WTC11 (cell line): Measurements from ENCODE around the gene GFOD1. TPM values are rescaled to one million over a fixed set of nuclear protein-coding genes. Genes with fewer than 3 reads are reported as not detected.
A peak's percentile ranks its signal among the peaks of the same experiment; 100 is the strongest.

Experiments
- ATF1 ChIP-seq: sonication (generic); formaldehyde crosslinking; IDR thresholded peaks from 2 replicates; pipeline ENCODE4 v1.8.1; 2023; ENCODE audit warnings: mild to moderate bottlenecking, moderate library complexity, missing genetic modification reagents
- EMX1 ChIP-seq: fragments of 250-450 bp; sonication (Bioruptor Pico); IDR thresholded peaks from 2 replicates; pipeline ENCODE4 v1.8.0; 2021; ENCODE audit warnings: mild to moderate bottlenecking
- ESRRA ChIP-seq: sonication (generic); formaldehyde crosslinking; IDR thresholded peaks from 2 replicates; pipeline ENCODE4 v1.8.1; 2022; ENCODE audit warnings: mild to moderate bottlenecking, missing genetic modification reagents, borderline replicate concordance
- GABPB1 ChIP-seq: sonication (generic); formaldehyde crosslinking; IDR thresholded peaks from 2 replicates; pipeline ENCODE4 v1.8.1; 2023; ENCODE audit warnings: mild to moderate bottlenecking, missing genetic modification reagents
- MYBL2 ChIP-seq: sonication (generic); formaldehyde crosslinking; IDR thresholded peaks from 2 replicates; pipeline ENCODE4 v1.8.1; 2023; ENCODE audit warnings: mild to moderate bottlenecking, moderate library complexity, missing genetic modification reagents
- NFATC4 ChIP-seq: fragments of 250-450 bp; sonication (Bioruptor Pico); IDR thresholded peaks from 2 replicates; pipeline ENCODE4 v1.9.0; 2021; ENCODE audit warnings: mild to moderate bottlenecking
- OVOL2 ChIP-seq: fragments of 250-450 bp; sonication (Bioruptor Pico); IDR thresholded peaks from 2 replicates; pipeline ENCODE4 v1.9.0; 2021; ENCODE audit warnings: mild to moderate bottlenecking, borderline replicate concordance
- SOX15 ChIP-seq: fragments of 250-450 bp; sonication (Bioruptor Pico); IDR thresholded peaks from 2 replicates; pipeline ENCODE4 v1.9.0; 2021; ENCODE audit warnings: mild to moderate bottlenecking
- TCF7 ChIP-seq: sonication (generic); formaldehyde crosslinking; IDR thresholded peaks from 2 replicates; pipeline ENCODE4 v1.8.0; 2022; ENCODE audit warnings: mild to moderate bottlenecking, low read depth, missing genetic modification reagents, moderate library complexity
- TEAD4 ChIP-seq: sonication (generic); formaldehyde crosslinking; IDR thresholded peaks from 2 replicates; pipeline ENCODE4 v1.8.0; 2022; ENCODE audit warnings: mild to moderate bottlenecking, missing genetic modification reagents
- TP53 ChIP-seq: sonication (generic); formaldehyde crosslinking; IDR thresholded peaks from 2 replicates; pipeline ENCODE4 v1.8.1; 2023; ENCODE audit warnings: mild to moderate bottlenecking, missing genetic modification reagents
- ZNF138 ChIP-seq: sonication (generic); formaldehyde crosslinking; conservative IDR thresholded peaks from 2 replicates; pipeline ENCODE4 v1.8.1; 2022; ENCODE audit warnings: mild to moderate bottlenecking, moderate library complexity, missing genetic modification reagents
- ZNF219 ChIP-seq: sonication (generic); formaldehyde crosslinking; IDR thresholded peaks from 2 replicates; pipeline ENCODE4 v1.8.0; 2023; ENCODE audit warnings: missing genetic modification reagents, mild to moderate bottlenecking, borderline replicate concordance
- ZNF416 ChIP-seq: fragments of 250-450 bp; sonication (Bioruptor Pico); IDR thresholded peaks from 2 replicates; pipeline ENCODE4 v1.9.0; 2021; ENCODE audit warnings: mild to moderate bottlenecking, inconsistent platforms
- ZNF423 ChIP-seq: fragments of 250-450 bp; sonication (Bioruptor Pico); IDR thresholded peaks from 2 replicates; pipeline ENCODE4 v2.1.2; 2022; ENCODE audit warnings: mild to moderate bottlenecking, moderate library complexity
- ZNF671 ChIP-seq: fragments of 250-450 bp; sonication (Bioruptor Pico); IDR thresholded peaks from 2 replicates; pipeline ENCODE4 v1.8.0; 2021; ENCODE audit warnings: mild to moderate bottlenecking
- total RNA-seq: library from RNA; stranded (reverse); gene quantifications from 3 replicates; pipeline ENCODE4 v1.2.3, GENCODE V29; 2021
- TF ChIP-seq, protein P1 (sequence below): sonication (generic); formaldehyde crosslinking; IDR thresholded peaks from 2 replicates; pipeline ENCODE4 v1.8.1; 2023; ENCODE audit warnings: mild to moderate bottlenecking, missing genetic modification reagents, borderline replicate concordance
- TF ChIP-seq, protein P2 (sequence below): fragments of 200-600 bp; IDR thresholded peaks from 2 replicates; pipeline ENCODE4 v1.8.0; 2022; ENCODE audit warnings: antibody characterized with exemption
- TF ChIP-seq, protein P3 (sequence below): fragments of 250-450 bp; sonication (Bioruptor Pico); conservative IDR thresholded peaks from 2 replicates; pipeline ENCODE4 v1.9.0; 2021; ENCODE audit warnings: mild to moderate bottlenecking
- TF ChIP-seq, protein P4 (sequence below): sonication (generic); formaldehyde crosslinking; IDR thresholded peaks from 2 replicates; pipeline ENCODE4 v1.8.1; 2023; ENCODE audit warnings: mild to moderate bottlenecking, missing genetic modification reagents
- TF ChIP-seq, protein P5 (sequence below): sonication (generic); formaldehyde crosslinking; conservative IDR thresholded peaks from 2 replicates; pipeline ENCODE4 v1.8.1; 2022; ENCODE audit warnings: mild to moderate bottlenecking, missing genetic modification reagents
- TF ChIP-seq, protein P6 (sequence below): sonication (generic); formaldehyde crosslinking; IDR thresholded peaks from 2 replicates; pipeline ENCODE4 v1.8.0; 2023; ENCODE audit warnings: missing genetic modification reagents
- TF ChIP-seq, protein P7 (sequence below): fragments of 250-450 bp; sonication (Bioruptor Pico); IDR thresholded peaks from 2 replicates; pipeline ENCODE4 v1.9.0; 2021; ENCODE audit warnings: moderate library complexity, mild to moderate bottlenecking, inconsistent platforms, borderline replicate concordance
- TF ChIP-seq, protein P8 (sequence below): fragments of 250-450 bp; sonication (Bioruptor Pico); IDR thresholded peaks from 2 replicates; pipeline ENCODE4 v1.9.0; 2021; ENCODE audit warnings: mild to moderate bottlenecking, borderline replicate concordance

The GFOD1 gene
- total RNA-seq, 1 experiment from 2014 or later = 8.5 TPM

DNA sequence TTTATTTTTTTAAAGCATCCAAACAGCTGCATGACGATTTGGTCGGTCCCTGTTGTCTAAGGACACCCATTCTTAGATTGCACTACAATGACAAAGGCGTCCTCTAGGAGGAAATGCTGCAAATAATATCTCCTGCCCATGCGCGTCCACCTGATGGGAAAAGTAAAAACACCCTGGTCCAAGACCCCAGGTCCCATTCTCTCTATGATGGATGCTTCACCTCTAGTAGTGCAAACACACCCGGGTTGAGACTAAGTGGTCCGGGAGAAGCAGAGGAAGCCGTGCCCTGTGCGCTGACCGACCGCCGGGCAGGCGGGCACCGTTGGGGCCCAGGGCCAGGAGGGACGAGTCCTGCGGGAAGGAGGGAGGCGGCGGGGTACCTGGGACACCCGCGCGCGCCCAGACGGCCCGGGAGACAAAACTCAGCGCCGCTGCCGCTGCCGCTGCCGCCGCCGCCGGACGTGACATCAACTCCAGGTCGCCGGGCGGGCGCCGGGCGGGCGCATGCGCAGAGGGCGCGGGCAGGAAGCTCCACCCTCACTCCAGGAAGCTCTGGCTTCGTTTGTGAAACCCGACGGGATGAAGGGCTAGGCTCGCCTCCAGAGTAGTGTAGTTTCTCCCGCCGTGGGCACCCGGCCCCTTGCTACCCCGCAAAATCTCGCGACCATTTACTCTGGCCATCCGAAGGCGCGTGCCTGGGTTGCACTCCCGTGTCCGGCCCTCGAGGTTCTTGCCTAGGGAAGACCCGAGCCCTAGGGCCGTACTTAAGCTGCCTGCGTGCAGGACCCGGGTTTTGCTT, 159.1 kb downstream of the GFOD1 start, which contains the start of gene TBC1D7 (continued):
- TF ChIP-seq, protein P1, sequence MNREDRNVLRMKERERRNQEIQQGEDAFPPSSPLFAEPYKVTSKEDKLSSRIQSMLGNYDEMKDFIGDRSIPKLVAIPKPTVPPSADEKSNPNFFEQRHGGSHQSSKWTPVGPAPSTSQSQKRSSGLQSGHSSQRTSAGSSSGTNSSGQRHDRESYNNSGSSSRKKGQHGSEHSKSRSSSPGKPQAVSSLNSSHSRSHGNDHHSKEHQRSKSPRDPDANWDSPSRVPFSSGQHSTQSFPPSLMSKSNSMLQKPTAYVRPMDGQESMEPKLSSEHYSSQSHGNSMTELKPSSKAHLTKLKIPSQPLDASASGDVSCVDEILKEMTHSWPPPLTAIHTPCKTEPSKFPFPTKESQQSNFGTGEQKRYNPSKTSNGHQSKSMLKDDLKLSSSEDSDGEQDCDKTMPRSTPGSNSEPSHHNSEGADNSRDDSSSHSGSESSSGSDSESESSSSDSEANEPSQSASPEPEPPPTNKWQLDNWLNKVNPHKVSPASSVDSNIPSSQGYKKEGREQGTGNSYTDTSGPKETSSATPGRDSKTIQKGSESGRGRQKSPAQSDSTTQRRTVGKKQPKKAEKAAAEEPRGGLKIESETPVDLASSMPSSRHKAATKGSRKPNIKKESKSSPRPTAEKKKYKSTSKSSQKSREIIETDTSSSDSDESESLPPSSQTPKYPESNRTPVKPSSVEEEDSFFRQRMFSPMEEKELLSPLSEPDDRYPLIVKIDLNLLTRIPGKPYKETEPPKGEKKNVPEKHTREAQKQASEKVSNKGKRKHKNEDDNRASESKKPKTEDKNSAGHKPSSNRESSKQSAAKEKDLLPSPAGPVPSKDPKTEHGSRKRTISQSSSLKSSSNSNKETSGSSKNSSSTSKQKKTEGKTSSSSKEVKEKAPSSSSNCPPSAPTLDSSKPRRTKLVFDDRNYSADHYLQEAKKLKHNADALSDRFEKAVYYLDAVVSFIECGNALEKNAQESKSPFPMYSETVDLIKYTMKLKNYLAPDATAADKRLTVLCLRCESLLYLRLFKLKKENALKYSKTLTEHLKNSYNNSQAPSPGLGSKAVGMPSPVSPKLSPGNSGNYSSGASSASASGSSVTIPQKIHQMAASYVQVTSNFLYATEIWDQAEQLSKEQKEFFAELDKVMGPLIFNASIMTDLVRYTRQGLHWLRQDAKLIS (CRISPR knock-in tag) = no peak
- TF ChIP-seq NFATC4 (no peak), SOX15 (no peak), EMX1 (CRISPR knock-in tag) (no peak), TEAD4 (no peak), ZNF138 (no peak), MYBL2 (CRISPR knock-in tag) (no peak), ATF1 (CRISPR knock-in tag) (no peak), ZNF416 (CRISPR knock-in tag) (no peak), ZNF423 (no peak), ZNF219 (CRISPR knock-in tag) (no peak), TCF7 (CRISPR knock-in tag) (no peak), OVOL2 (CRISPR knock-in tag) (no peak), ESRRA (CRISPR knock-in tag) (no peak), GABPB1 (CRISPR knock-in tag) (peak; percentile 56), ZNF671 (CRISPR knock-in tag) (no peak), TP53 (no peak)
- TF ChIP-seq, protein P2, sequence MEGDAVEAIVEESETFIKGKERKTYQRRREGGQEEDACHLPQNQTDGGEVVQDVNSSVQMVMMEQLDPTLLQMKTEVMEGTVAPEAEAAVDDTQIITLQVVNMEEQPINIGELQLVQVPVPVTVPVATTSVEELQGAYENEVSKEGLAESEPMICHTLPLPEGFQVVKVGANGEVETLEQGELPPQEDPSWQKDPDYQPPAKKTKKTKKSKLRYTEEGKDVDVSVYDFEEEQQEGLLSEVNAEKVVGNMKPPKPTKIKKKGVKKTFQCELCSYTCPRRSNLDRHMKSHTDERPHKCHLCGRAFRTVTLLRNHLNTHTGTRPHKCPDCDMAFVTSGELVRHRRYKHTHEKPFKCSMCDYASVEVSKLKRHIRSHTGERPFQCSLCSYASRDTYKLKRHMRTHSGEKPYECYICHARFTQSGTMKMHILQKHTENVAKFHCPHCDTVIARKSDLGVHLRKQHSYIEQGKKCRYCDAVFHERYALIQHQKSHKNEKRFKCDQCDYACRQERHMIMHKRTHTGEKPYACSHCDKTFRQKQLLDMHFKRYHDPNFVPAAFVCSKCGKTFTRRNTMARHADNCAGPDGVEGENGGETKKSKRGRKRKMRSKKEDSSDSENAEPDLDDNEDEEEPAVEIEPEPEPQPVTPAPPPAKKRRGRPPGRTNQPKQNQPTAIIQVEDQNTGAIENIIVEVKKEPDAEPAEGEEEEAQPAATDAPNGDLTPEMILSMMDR = no peak
- TF ChIP-seq, protein P3, sequence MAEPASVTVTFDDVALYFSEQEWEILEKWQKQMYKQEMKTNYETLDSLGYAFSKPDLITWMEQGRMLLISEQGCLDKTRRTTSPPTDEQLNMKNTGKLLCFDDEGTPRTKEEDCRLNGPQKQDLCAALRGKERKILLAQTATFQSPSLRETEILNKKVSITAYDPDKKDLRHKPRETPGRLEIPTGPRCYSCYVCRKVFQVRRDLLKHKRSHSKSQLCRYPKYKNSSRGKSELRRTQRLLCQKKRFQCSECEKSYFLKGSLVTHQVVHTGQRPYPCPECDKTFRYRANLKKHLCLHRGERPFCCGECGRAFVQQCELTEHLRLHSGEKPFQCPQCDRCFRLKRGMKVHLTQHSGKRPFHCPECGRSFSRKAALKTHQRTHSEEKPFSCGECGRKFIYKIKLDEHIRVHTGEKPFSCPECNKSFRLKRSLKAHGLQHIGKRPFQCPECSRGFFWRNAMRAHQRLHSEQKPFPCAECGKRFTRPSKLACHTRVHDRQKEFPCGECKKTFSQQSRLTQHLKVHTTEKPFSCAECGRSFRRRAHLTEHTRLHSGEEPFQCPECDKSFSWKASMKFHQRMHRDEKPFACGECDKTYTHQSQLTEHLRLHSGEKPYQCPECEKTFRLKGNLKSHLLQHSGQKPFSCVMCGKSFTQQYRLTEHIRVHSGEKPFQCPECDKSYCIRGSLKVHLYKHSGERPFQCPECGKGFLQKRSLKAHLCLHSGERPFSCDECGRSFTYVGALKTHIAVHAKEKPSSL (CRISPR knock-in tag) = no peak
- TF ChIP-seq, protein P4, sequence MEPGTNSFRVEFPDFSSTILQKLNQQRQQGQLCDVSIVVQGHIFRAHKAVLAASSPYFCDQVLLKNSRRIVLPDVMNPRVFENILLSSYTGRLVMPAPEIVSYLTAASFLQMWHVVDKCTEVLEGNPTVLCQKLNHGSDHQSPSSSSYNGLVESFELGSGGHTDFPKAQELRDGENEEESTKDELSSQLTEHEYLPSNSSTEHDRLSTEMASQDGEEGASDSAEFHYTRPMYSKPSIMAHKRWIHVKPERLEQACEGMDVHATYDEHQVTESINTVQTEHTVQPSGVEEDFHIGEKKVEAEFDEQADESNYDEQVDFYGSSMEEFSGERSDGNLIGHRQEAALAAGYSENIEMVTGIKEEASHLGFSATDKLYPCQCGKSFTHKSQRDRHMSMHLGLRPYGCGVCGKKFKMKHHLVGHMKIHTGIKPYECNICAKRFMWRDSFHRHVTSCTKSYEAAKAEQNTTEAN (CRISPR knock-in tag) = peak; percentile 59; the same call in 1 of the 2 replicates
- TF ChIP-seq, protein P5, sequence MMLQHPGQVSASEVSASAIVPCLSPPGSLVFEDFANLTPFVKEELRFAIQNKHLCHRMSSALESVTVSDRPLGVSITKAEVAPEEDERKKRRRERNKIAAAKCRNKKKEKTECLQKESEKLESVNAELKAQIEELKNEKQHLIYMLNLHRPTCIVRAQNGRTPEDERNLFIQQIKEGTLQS (CRISPR knock-in tag) = no peak
- TF ChIP-seq, protein P6, sequence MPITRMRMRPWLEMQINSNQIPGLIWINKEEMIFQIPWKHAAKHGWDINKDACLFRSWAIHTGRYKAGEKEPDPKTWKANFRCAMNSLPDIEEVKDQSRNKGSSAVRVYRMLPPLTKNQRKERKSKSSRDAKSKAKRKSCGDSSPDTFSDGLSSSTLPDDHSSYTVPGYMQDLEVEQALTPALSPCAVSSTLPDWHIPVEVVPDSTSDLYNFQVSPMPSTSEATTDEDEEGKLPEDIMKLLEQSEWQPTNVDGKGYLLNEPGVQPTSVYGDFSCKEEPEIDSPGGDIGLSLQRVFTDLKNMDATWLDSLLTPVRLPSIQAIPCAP = no peak
- TF ChIP-seq, protein P7, sequence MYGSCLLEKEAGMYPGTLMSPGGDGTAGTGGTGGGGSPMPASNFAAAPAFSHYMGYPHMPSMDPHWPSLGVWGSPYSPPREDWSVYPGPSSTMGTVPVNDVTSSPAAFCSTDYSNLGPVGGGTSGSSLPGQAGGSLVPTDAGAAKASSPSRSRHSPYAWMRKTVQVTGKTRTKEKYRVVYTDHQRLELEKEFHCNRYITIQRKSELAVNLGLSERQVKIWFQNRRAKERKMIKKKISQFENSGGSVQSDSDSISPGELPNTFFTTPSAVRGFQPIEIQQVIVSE (CRISPR knock-in tag) = no peak
- TF ChIP-seq, protein P8, sequence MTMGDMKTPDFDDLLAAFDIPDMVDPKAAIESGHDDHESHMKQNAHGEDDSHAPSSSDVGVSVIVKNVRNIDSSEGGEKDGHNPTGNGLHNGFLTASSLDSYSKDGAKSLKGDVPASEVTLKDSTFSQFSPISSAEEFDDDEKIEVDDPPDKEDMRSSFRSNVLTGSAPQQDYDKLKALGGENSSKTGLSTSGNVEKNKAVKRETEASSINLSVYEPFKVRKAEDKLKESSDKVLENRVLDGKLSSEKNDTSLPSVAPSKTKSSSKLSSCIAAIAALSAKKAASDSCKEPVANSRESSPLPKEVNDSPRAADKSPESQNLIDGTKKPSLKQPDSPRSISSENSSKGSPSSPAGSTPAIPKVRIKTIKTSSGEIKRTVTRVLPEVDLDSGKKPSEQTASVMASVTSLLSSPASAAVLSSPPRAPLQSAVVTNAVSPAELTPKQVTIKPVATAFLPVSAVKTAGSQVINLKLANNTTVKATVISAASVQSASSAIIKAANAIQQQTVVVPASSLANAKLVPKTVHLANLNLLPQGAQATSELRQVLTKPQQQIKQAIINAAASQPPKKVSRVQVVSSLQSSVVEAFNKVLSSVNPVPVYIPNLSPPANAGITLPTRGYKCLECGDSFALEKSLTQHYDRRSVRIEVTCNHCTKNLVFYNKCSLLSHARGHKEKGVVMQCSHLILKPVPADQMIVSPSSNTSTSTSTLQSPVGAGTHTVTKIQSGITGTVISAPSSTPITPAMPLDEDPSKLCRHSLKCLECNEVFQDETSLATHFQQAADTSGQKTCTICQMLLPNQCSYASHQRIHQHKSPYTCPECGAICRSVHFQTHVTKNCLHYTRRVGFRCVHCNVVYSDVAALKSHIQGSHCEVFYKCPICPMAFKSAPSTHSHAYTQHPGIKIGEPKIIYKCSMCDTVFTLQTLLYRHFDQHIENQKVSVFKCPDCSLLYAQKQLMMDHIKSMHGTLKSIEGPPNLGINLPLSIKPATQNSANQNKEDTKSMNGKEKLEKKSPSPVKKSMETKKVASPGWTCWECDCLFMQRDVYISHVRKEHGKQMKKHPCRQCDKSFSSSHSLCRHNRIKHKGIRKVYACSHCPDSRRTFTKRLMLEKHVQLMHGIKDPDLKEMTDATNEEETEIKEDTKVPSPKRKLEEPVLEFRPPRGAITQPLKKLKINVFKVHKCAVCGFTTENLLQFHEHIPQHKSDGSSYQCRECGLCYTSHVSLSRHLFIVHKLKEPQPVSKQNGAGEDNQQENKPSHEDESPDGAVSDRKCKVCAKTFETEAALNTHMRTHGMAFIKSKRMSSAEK (CRISPR knock-in tag) = no peak
